Left ventricle myocardium inferior (tissue), 1 donor: Measurements from ENCODE around the gene TANC1. TPM values are rescaled to one million over a fixed set of nuclear protein-coding genes. Genes with fewer than 3 reads are reported as not detected.

Experiments used
- DNase-seq: peaks from one replicate; pipeline ENCODE4 v3.0.0-alpha.2; 2020
- H3K27ac ChIP-seq: fragments of 200-600 bp; replicated peaks from 2 replicates; pipeline ENCODE4 v1.8.0; 2021
- H3K27me3 ChIP-seq: fragments of 200-600 bp; 2 replicates; pipeline ENCODE4 v1.8.0; 2021; ENCODE audit warnings: low read depth
- H3K36me3 ChIP-seq: fragments of 200-600 bp; 2 replicates; pipeline ENCODE4 v1.8.0; 2021
- H3K4me1 ChIP-seq: fragments of 200-600 bp; 2 replicates; pipeline ENCODE4 v1.8.0; 2021
- H3K4me3 ChIP-seq: fragments of 200-600 bp; 2 replicates; pipeline ENCODE4 v1.8.0; 2021; ENCODE audit warnings: mild to moderate bottlenecking, moderate library complexity
- H3K9me3 ChIP-seq: fragments of 200-600 bp; replicated peaks from 2 replicates; pipeline ENCODE4 v1.8.0; 2021
- CTCF ChIP-seq: fragments of 200-600 bp; IDR thresholded peaks from 2 replicates; pipeline ENCODE4 v1.8.0; 2021; ENCODE audit warnings: antibody characterized with exemption, mild to moderate bottlenecking, borderline replicate concordance
- intact Hi-C: fragments of 100-400 bp; cut with micrococcal nuclease; formaldehyde crosslinking; loops from one replicate; pipeline ENCODE4 v1.11.0; 2022
- total RNA-seq: library from RNA; stranded (reverse); fragmentation: NEBNext Ultra II Directional; extraction: Animal tissue kit (Norgen Biotek cat#: 25700); gene quantifications from one replicate; pipeline ENCODE4 v1.2.1, GENCODE V29; 2021
- donor health status: DM: no; HTN: yes; CAD: no; lungs with severe emphysema.

TANC1 gene
- total RNA-seq, 1 donor from 2014 or later = 59.7 TPM

- Histone ChIP-seq H3K4me3 (no peak overlapping the region), H3K36me3 (peaks cover 31% of the 10 kb centered on the region), H3K4me1 (peaks cover 89% of the 10 kb centered on the region), H3K27me3 (no peaks in the 10 kb centered on the region), H3K9me3 (no peaks in the 10 kb centered on the region), H3K27ac (peak overlapping the region; percentile 86)
- intact Hi-C loops = no loop called here
- DNase-seq = no peak
- no peak for TF ChIP-seq CTCF
Observed at GRCh38 chr2:159163930-159164329, 195.5 kb downstream of the TANC1 start.

GRCh38 chr2:159164457-159164911, 196.0 kb downstream of the TANC1 start:
- intact Hi-C loops = no loop called here
- H3K4me3 ChIP-seq = no peak overlapping the region

GRCh38 chr2:159165048-159165447, 196.6 kb downstream of the TANC1 start:
- Histone ChIP-seq H3K36me3 (peaks cover 41% of the 10 kb centered on the region), H3K27me3 (no peaks in the 10 kb centered on the region), H3K9me3 (no peaks in the 10 kb centered on the region), H3K4me3 (no peak overlapping the region), H3K27ac (peak overlapping the region; percentile 86), H3K4me1 (peaks cover 85% of the 10 kb centered on the region)
- TF ChIP-seq CTCF = no peak
- no peak for DNase-seq
- intact Hi-C loops = no loop called here

More at GRCh38 chr2:159164457-159164911, 196.0 kb downstream of the TANC1 start:
- DNase-seq = no peak
- H3K4me1 ChIP-seq = peaks cover 90% of the 10 kb centered on the region
- no peaks in the 10 kb centered on the region for H3K9me3 ChIP-seq
- H3K27me3 ChIP-seq = no peaks in the 10 kb centered on the region
- peak overlapping the region; percentile 86 for H3K27ac ChIP-seq
- no peak for TF ChIP-seq CTCF
- peaks cover 36% of the 10 kb centered on the region for H3K36me3 ChIP-seq

- Histone ChIP-seq H3K27me3 (no peaks in the 10 kb centered on the region), H3K36me3 (peaks cover 62% of the 10 kb centered on the region), H3K9me3 (no peaks in the 10 kb centered on the region), H3K27ac (peak overlapping the region; percentile 14), H3K4me1 (peaks cover 66% of the 10 kb centered on the region), H3K4me3 (no peak overlapping the region)
- DNase-seq = no peak
- intact Hi-C loops = no loop called here
- peak; percentile 46 for TF ChIP-seq CTCF
Observed at GRCh38 chr2:159168707-159169106, 200.3 kb downstream of the TANC1 start.

- no peak for TF ChIP-seq CTCF
- H3K4me1 ChIP-seq = peaks cover 61% of the 10 kb centered on the region
- H3K9me3 ChIP-seq = no peaks in the 10 kb centered on the region
- H3K27ac ChIP-seq = peak overlapping the region; percentile 14
- H3K36me3 ChIP-seq = peaks cover 64% of the 10 kb centered on the region
- no peak for DNase-seq
- intact Hi-C loops = no loop called here
- H3K4me3 ChIP-seq = no peak overlapping the region
- no peaks in the 10 kb centered on the region for H3K27me3 ChIP-seq
Observed at GRCh38 chr2:159169187-159169586, 200.7 kb downstream of the TANC1 start.
